Memory B cell (primary cell): Measurements from ENCODE around the gene GPC3.

Experiments
- ATAC-seq: fragments of 150-1000 bp; cut with Tn5 transposase; 2 replicates; pipeline ENCODE4 v1.10.0; 2021; ENCODE audit warnings: low read depth, mild to moderate bottlenecking, moderate library complexity
- DNase-seq, 2 donors: peaks; one replicate each; pipeline ENCODE4 v3.0.0; 2022; ENCODE audit warnings: low spot score in 2 of 2
- H3K27ac Mint-ChIP-seq: one replicate; pipeline ENCODE4 v1.8.0; 2022; ENCODE audit warnings: mild to moderate bottlenecking, moderate library complexity, mixed read lengths
- H3K27me3 Mint-ChIP-seq: one replicate; pipeline ENCODE4 v1.8.0; 2022; ENCODE audit warnings: mixed read lengths
- H3K36me3 Mint-ChIP-seq: one replicate; pipeline ENCODE4 v1.8.0; 2022; ENCODE audit warnings: mild to moderate bottlenecking, mixed read lengths
- H3K4me1 Mint-ChIP-seq: one replicate; pipeline ENCODE4 v1.8.0; 2022; ENCODE audit warnings: mixed read lengths
- H3K4me3 Mint-ChIP-seq: one replicate; pipeline ENCODE4 v1.8.0; 2022; ENCODE audit warnings: mild to moderate bottlenecking, moderate library complexity, mixed read lengths
- H3K9me3 Mint-ChIP-seq: one replicate; pipeline ENCODE4 v1.8.0; 2022; ENCODE audit warnings: mixed read lengths

GPC3 gene

DNA sequence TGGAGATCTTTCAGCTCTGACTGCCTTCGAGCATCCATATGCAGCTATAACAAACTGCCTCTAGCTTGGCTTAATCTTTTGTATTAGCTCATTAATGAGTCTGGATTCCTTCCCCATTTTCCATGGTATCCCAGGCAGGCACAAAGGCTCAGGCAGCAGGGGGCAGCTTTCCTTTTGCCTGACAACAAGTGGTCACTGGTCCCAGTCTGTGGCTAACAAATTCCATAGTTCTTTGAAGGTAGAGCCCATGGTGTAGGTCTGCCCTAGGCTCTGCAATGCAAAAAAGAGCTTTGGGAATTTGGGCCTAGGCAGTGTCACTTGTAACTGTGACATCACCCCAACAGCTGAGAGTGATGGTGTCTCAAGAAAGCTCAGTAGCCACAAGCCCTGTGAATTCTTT is 335.7 kb downstream of the GPC3 start:
- ATAC-seq (no peak), DNase-seq (no peak)
- Mint-ChIP-seq H3K27ac (no peak overlapping the region), H3K9me3 (no peaks in the 10 kb centered on the region), H3K4me1 (no peaks in the 10 kb centered on the region), H3K27me3 (peaks cover 2% of the 10 kb centered on the region), H3K4me3 (no peak overlapping the region), H3K36me3 (no peaks in the 10 kb centered on the region)

DNA sequence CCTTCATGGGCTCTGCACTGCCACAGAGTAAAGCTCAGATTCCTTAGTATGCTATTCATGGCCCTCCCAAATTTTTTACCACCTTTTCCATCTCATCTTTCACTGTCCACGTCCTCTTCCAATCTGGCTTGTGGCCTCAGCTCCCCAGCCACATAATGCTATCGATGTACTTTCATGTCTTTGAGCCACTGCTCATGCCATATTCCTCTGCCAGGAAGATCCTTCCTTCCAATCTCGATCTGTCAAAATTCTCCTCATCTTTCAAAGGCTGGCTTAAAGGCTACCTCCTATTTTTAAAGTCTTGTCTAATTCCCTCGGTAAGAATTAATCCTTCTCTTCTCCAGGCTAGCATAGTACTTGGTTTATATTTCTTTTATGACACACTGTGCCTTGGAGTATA is 336.8 kb downstream of the GPC3 start:
- Mint-ChIP-seq H3K4me3 (no peak overlapping the region), H3K4me1 (no peaks in the 10 kb centered on the region), H3K27ac (no peak overlapping the region), H3K36me3 (no peaks in the 10 kb centered on the region), H3K27me3 (peaks cover 2% of the 10 kb centered on the region), H3K9me3 (no peaks in the 10 kb centered on the region)
- DNase-seq (no peak), ATAC-seq (no peak)

DNA sequence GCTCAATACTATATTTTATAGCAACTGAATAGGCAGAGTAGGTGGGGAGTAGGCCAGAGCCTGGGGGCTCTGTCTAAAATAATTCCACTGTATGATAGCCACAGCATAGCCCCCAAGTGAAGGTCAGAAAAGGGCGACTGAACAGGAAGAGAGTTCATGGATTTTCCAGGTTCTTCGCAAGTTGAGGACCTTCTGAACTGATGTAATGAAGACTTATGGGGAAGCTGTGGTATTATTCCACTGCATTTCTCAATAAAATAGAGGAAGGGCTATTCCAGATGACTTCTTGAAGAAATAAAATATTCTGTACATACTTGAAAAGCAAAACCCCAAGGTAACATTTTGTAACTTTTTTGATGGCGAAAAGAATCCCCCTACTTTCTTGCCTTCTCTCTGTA is 338.7 kb downstream of the GPC3 start:
- H3K27me3 Mint-ChIP-seq: peaks cover 2% of the 10 kb centered on the region
- H3K4me3 Mint-ChIP-seq: no peak overlapping the region
- no peaks in the 10 kb centered on the region for H3K4me1 Mint-ChIP-seq
- H3K27ac Mint-ChIP-seq: no peak overlapping the region
- no peak for ATAC-seq
- no peak for DNase-seq
- no peaks in the 10 kb centered on the region for H3K9me3 Mint-ChIP-seq
- no peaks in the 10 kb centered on the region for H3K36me3 Mint-ChIP-seq

DNA sequence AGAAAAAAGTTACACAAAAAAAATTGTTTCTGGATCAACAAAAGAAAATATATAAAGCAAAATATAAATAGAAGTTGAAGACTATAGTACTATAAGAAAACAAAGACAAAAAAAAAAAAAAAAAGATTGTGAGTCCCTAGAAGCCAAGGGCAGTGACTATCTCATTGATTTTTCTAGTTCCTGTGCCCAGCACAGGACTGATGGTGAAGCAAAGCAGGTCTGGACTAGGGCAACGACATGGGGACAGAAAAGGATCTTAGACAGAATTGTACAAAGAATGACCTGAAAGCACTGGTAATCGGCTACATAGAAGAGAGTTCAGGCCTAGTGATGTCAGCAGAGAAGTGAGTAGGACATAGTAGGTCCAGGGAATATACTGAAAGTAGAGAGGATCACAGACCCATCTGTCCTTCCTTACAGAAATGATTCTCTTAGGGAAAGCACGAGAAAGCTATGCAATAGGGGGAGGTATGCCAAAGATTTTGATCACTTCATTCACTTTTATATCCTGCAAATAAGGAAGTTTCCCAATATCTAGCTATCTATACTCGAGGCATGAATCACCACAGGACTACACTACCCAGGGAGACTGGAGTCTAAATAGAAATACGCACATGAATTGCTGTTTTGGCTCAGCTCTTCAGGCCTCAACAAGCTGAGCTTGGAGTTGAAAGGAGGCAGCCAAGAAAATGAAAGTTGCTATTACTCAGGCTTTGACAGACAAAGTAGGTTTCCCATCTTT is 339.2 kb downstream of the GPC3 start:
- DNase-seq (no peak), ATAC-seq (no peak)
- Mint-ChIP-seq H3K4me3 (no peak overlapping the region), H3K27me3 (peaks cover 2% of the 10 kb centered on the region), H3K27ac (no peak overlapping the region), H3K36me3 (no peaks in the 10 kb centered on the region), H3K4me1 (no peaks in the 10 kb centered on the region), H3K9me3 (no peaks in the 10 kb centered on the region)

DNA sequence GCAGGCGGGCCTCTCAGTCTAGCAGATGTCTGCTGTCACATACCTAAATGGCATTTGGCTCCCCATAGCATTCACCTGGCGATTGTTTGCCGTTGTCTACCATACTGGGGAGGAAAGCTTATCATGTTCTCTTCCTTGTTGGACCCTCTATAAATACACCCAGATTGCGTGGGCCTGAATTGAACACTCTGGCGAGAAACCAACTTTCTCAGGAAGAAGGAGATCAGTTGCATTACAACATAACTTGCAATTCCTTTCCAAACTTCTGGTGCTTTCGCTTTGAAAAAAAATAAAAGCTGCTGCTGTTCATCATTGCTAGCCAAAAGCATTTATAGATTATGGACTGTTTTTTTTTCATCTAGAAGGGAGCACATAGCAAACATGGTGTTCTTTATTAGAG is 340.1 kb downstream of the GPC3 start:
- no peaks in the 10 kb centered on the region for H3K9me3 Mint-ChIP-seq
- H3K36me3 Mint-ChIP-seq: no peaks in the 10 kb centered on the region
- H3K27ac Mint-ChIP-seq: no peak overlapping the region
- ATAC-seq (no peak), DNase-seq (no peak)
- H3K27me3 Mint-ChIP-seq: peaks cover 2% of the 10 kb centered on the region
- no peak overlapping the region for H3K4me3 Mint-ChIP-seq
- H3K4me1 Mint-ChIP-seq: no peaks in the 10 kb centered on the region

DNA sequence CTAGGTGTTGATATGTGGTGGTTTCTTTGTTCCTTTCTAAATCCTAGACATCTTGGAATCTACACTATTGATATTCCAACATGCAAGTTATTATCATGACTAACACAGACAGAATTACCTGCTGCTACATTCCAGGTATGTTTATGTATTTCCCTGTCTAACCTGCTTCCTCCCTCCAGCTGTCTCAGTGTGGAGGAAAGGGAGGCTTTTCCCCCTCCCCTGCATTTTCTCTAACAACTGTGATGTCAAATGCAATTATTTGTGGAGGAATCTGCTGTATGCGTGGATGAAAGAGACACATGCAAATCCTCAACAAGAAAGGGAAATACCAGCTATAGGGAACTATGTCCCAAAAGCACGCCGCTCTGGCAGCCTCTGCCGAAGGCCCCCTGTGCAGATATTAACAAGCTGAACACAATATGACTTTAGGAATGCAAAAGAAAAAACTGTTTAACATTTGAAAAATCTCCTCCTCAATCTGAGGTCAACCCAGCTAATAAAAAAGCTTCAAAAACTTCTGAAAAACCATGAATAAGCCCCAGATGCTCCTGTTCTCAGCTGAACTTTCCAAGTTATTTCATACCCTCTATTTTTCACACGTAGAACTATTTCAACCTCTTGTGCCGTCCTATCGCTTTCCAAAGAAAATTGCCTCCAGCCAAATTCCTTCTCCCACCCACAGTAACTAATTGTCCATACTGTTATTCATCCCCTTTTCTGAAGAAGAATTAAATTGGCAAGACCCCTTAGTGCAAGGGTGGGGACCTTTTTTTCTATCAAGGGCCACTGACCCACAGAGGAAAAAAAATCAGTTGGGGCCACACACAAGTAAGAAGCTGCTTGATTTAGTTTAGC is 345.0 kb downstream of the GPC3 start:
- no peaks in the 10 kb centered on the region for H3K4me1 Mint-ChIP-seq
- no peak overlapping the region for H3K4me3 Mint-ChIP-seq
- H3K9me3 Mint-ChIP-seq: no peaks in the 10 kb centered on the region
- no peak for ATAC-seq
- DNase-seq: no peak
- no peaks in the 10 kb centered on the region for H3K27me3 Mint-ChIP-seq
- H3K27ac Mint-ChIP-seq: no peak overlapping the region
- no peaks in the 10 kb centered on the region for H3K36me3 Mint-ChIP-seq

DNA sequence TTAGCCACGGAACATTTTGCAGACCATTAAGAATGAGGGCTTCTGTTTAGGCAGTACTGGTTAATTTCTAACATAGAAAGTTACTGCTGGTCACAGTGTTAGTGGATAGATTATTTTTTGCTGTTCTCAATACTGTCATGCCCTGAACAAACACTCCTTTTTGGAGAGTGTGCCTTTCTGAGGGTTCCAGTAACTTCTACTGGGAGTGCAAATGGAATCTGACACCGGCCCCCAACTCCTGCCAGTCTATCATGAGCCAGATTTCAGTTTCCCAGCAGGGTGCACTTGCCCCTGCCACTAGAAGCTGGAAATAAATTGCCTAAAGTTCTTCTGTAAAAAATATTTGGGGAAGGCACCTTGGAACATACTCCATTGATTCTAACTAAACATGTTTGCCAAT is 345.7 kb downstream of the GPC3 start:
- Mint-ChIP-seq H3K27ac (no peak overlapping the region), H3K4me3 (no peak overlapping the region), H3K9me3 (no peaks in the 10 kb centered on the region), H3K4me1 (no peaks in the 10 kb centered on the region), H3K27me3 (no peaks in the 10 kb centered on the region), H3K36me3 (no peaks in the 10 kb centered on the region)
- DNase-seq: no peak
- ATAC-seq: no peak

DNA sequence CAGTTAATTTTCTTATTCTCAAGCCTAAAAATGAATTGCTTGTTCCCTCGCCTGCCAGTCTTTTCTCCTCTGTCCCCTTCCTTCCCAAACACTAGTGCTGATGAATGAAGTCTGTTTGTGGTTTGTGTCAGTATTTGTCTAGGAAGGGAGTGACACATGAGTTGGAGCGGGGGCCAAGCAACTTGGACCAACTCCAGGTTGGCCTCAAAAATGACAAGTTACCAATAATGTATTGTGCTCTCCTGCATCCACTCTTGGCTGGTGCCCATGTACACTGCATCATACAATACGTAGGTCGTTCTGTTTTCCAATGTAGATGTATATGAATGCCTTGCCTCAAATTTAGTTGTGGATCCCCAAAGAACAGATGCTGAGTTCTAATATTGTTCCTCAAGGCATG is 347.1 kb downstream of the GPC3 start:
- no peaks in the 10 kb centered on the region for H3K9me3 Mint-ChIP-seq
- no peak overlapping the region for H3K4me3 Mint-ChIP-seq
- H3K4me1 Mint-ChIP-seq: no peaks in the 10 kb centered on the region
- no peaks in the 10 kb centered on the region for H3K36me3 Mint-ChIP-seq
- no peak for DNase-seq
- no peaks in the 10 kb centered on the region for H3K27me3 Mint-ChIP-seq
- H3K27ac Mint-ChIP-seq: no peak overlapping the region
- ATAC-seq: no peak

DNA sequence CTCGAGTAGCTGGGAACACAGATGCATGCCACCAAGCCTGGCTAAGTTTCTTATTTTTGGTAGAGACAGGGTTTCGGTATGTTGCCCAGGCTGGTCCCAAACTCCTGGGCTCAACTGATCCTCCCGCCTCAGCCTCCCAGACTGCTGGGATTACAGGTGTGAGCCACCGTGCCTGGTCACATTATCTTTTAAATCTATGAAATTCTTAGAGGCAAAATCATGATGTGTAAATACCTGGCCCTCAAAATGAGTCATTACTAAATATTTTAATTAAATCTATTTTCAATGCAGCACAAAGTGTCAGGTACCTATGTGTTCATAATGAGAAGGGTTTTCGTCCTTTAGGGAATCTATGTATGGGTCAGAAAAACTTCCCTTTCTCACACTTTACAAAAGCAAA is 347.6 kb downstream of the GPC3 start:
- Mint-ChIP-seq H3K27ac (no peak overlapping the region), H3K36me3 (no peaks in the 10 kb centered on the region), H3K9me3 (no peaks in the 10 kb centered on the region), H3K4me3 (no peak overlapping the region), H3K4me1 (no peaks in the 10 kb centered on the region), H3K27me3 (no peaks in the 10 kb centered on the region)
- DNase-seq: no peak
- no peak for ATAC-seq

DNA sequence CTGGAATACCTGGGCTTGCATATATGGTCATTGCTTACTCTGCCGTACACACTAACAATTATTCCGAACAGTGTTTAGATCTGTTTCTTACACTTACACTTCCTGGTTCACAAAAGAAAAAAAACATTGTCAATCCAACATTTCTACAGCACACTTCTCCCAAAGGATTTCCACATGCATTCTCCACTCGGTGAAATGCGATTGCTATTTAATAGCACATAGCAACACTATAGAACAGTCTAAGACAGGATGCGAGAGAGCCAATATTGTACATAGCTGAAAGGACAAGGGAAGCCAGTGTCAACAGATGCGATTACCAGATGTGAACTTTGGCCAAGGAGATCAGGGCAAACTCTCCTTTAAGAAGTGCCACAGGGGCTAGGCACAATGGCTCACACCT is 349.4 kb downstream of the GPC3 start:
- ATAC-seq (no peak), DNase-seq (no peak)
- H3K4me3 Mint-ChIP-seq: no peak overlapping the region
- no peaks in the 10 kb centered on the region for H3K4me1 Mint-ChIP-seq
- no peaks in the 10 kb centered on the region for H3K36me3 Mint-ChIP-seq
- H3K27ac Mint-ChIP-seq: no peak overlapping the region
- no peaks in the 10 kb centered on the region for H3K27me3 Mint-ChIP-seq
- H3K9me3 Mint-ChIP-seq: no peaks in the 10 kb centered on the region

DNA sequence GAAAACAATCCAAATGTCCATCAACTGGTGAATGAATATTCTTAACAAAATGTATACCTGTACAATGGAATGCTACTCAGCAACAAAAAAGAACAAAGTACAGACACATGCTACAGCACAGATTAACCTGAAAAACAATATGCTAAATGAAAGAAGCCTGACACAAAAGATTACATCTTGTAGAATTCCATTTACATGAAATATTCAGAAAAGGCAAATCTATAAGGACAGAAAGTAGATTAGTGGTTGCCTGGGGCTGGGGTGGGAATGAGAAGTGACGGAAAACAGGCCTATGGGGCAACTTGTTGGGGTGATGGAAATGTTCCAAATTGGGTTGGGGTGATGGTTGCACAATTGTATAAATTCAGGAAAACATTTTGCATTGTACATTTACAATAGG is 351.0 kb downstream of the GPC3 start:
- no peak overlapping the region for H3K4me3 Mint-ChIP-seq
- ATAC-seq (no peak), DNase-seq (no peak)
- no peaks in the 10 kb centered on the region for H3K27me3 Mint-ChIP-seq
- no peaks in the 10 kb centered on the region for H3K4me1 Mint-ChIP-seq
- H3K27ac Mint-ChIP-seq: no peak overlapping the region
- no peaks in the 10 kb centered on the region for H3K36me3 Mint-ChIP-seq
- no peaks in the 10 kb centered on the region for H3K9me3 Mint-ChIP-seq

DNA sequence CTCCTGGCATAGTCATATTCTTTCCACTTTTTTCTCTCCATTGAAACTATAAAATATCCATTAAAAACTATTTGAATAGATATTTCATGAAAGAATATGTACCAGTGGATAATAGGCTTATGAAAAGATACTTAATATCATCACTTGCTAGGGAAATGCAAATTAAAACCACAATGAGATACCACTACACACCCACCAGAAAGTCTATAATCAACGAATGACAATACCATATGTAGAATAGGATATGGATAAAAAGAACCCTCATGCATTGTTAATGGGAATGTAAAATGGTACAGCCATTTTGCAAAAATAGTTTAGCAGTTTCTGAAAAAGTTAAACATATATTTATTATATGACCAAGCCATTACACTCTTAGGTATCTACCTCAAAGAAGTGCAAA is 351.4 kb downstream of the GPC3 start:
- Mint-ChIP-seq H3K27me3 (no peaks in the 10 kb centered on the region), H3K9me3 (no peaks in the 10 kb centered on the region), H3K36me3 (no peaks in the 10 kb centered on the region), H3K4me1 (no peaks in the 10 kb centered on the region), H3K4me3 (no peak overlapping the region), H3K27ac (no peak overlapping the region)
- ATAC-seq (no peak), DNase-seq (no peak)

DNA sequence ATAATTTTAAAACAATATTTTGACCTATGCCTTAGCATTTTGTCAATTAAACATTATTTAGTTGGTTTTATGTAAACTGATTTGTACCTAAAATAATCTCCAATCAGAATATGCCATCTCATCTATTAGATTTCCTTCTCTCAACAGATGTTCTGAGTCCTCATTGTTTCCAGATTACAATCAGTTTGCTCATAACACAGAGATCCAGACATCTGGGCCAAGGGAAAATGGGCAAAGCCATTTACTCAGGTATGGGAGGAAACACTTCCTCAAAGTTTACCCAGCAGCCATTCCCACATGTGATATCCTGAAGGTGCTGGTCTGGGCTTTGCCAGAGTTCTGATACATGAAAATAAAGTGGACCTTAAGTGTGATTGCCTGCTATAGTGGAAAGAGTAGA is 352.2 kb downstream of the GPC3 start:
- H3K27ac Mint-ChIP-seq: no peak overlapping the region
- ATAC-seq (no peak), DNase-seq (no peak)
- no peaks in the 10 kb centered on the region for H3K27me3 Mint-ChIP-seq
- H3K36me3 Mint-ChIP-seq: no peaks in the 10 kb centered on the region
- H3K4me1 Mint-ChIP-seq: no peaks in the 10 kb centered on the region
- H3K4me3 Mint-ChIP-seq: no peak overlapping the region
- H3K9me3 Mint-ChIP-seq: no peaks in the 10 kb centered on the region

DNA sequence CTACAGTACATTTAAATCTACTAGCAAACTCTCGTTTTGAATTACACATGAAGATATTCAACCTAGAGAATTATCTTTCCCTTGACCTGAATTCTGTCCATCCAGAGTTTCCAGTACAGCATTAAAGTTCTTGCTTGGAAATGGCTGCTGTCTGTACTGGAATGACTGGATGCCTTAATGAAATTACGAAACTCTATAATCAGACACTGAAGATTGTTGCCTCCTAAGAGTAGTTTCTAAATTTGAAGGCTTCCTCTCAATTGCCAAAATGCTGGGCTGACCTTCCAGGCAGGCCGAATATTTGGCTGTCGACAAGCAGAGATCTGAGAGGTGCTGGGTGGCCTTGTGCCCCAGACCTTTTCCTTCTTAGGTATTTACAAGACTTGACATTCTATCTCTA is 355.0 kb downstream of the GPC3 start:
- Mint-ChIP-seq H3K9me3 (no peaks in the 10 kb centered on the region), H3K36me3 (no peaks in the 10 kb centered on the region), H3K27ac (no peak overlapping the region), H3K4me1 (no peaks in the 10 kb centered on the region), H3K4me3 (no peak overlapping the region), H3K27me3 (no peaks in the 10 kb centered on the region)
- DNase-seq (no peak), ATAC-seq (no peak)

DNA sequence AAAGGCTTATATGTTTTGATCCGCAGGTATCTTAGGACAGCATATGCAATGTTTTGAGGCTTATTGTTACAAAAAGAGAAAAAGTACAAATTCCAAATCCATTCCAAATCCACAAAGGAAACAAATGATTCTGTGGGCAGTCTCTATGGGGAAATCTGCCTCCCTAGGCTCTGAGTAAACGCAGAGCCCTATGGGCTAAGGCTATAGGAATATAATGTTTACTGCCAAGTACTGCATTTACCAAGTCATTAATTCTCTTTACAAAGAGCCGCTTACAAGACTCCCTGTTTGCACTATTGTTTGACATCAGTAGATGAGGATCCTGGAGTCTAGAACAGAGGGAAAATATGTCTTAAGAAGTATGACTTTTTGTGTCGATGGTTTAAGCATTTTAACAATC is 357.7 kb downstream of the GPC3 start:
- H3K36me3 Mint-ChIP-seq: no peaks in the 10 kb centered on the region
- H3K9me3 Mint-ChIP-seq: peaks cover 1% of the 10 kb centered on the region
- no peak overlapping the region for H3K27ac Mint-ChIP-seq
- no peaks in the 10 kb centered on the region for H3K27me3 Mint-ChIP-seq
- H3K4me1 Mint-ChIP-seq: no peaks in the 10 kb centered on the region
- DNase-seq (no peak), ATAC-seq (no peak)
- H3K4me3 Mint-ChIP-seq: no peak overlapping the region
